GM21723 (cell line): ENCODE data around the gene ANGPTL2.

ENCODE experiments used
- ATAC-seq: cut with Tn5 transposase; IDR thresholded peaks from one replicate; pipeline ENCODE4 v1.9.1; 2021; ENCODE audit warnings: mild to moderate bottlenecking, moderate library complexity; ENCODE audit not compliant: unreplicated experiment

ANGPTL2 gene

DNA sequence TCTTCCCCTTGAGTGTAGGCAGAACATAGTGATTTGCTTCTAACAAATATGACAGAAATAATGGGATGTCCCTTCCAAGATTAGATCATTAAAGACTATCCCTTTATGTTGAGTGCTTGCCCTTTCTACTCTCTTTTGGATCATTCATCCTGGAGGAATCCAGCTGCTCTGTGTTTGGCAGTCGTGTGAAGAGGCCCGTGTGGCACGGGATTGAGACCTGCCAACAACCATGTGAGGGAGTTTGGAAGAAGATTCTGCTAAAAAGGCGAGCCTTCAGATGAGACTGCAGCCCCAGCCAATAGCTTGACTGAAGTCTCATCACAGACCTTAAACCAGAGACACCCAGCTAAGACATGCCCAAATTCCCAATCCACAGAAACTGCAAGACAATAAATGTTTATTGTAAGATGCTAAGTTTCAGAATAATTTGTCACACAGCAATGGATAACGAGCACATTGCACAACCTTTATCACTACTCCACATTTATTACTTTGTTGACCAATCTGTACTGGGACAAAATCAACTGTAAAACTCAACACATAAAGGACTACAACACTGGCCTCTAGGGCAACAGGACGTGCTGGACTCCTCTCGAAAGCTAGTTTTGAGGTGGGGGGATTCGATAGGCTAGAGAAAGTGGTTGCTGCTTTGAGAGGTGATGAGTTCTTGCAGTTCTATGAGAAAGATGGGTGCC lies 42.8 kb downstream of the ANGPTL2 start:
- no peak for ATAC-seq

DNA sequence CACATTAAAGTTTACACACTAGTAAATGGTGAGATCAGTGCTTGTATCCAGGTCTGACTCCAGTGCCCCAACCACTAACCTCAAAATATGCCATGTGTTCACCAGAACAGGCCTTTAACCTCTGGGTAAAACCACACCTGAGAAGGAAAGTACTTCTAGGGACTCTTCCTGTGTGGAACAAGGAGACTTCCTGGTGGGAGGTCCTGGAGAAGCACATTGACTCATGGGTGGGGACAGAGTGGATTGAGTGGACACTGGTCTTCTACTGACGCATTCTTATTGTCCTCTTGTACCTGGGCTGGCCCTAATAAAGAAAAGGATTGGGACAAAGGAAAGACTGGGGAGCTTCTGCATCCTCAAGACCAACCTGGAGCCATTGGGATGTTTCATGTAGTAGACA lies 43.4 kb downstream of the ANGPTL2 start:
- no peak for ATAC-seq

DNA sequence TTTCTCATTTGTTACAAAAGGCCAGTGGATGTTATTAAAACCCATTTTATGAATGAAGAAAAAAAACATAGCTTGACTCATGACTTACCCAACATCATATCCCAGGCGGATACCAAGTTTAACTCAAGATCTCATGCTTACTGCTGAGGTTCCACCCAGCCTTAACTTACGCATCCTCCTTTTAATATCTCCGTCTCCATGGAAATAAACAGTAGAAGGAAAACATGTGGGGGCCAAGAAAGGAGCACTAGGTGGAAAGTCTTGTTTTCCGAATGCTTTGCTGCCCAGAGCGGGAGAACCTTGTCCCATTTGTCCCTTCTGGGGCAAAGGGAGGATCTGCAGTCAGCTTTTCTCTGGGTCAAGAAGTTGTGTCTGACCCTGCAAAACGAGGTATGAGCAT lies 44.1 kb downstream of the ANGPTL2 start:
- ATAC-seq, result no peak

DNA sequence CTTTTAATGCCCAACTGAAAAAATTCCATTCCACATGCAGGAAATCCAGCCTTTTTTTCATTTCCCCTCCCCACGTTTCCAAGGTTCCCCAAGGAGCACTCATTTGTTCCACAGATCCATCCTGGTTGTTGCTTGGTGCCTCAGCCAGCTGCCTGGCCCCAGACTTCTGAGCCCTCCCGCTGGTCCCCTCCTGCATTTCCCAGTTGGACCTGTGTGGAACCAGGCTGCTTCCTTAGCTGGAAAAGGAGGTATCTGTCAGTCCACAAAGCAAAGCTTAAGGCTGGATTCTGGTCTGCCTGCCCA lies 44.8 kb downstream of the ANGPTL2 start:
- no peak for ATAC-seq

DNA sequence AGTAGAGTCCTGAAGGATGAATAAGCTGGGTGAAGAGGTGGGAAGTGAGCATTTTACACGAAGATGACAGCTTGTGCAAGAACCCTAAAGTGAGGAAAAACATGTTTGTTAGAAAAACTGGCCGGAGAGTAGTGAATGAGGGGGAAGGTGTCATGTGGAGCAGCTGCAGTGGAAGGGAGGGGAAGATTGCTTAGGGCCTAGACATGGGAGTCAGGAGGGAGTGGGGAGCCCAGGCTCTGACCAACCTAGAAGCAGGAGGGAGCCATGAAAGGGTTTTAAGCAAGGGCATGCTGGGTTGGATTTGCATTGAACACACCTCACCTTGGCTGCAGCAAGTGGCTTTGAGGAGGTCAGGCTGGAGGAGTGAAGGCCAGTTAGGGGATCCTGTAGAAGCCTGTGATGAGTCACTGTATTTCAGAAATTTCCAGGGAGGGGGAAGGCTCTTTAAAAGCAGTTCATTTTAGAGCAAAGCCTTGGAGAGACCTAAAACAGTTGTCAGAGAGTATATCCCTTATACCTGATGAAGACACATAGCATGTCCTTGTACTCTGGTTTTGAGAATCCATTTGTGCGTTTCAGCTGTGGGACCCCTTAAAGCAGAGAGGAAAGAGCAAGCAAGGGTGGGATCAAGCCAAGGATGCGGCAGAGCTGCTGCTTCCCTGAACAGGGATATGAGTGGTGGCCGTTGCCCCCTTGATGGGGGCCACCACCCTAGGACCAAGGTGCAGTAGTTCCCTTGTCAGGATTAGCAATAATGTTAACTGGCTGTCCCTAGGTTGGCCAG lies 45.4 kb downstream of the ANGPTL2 start:
- no peak for ATAC-seq

DNA sequence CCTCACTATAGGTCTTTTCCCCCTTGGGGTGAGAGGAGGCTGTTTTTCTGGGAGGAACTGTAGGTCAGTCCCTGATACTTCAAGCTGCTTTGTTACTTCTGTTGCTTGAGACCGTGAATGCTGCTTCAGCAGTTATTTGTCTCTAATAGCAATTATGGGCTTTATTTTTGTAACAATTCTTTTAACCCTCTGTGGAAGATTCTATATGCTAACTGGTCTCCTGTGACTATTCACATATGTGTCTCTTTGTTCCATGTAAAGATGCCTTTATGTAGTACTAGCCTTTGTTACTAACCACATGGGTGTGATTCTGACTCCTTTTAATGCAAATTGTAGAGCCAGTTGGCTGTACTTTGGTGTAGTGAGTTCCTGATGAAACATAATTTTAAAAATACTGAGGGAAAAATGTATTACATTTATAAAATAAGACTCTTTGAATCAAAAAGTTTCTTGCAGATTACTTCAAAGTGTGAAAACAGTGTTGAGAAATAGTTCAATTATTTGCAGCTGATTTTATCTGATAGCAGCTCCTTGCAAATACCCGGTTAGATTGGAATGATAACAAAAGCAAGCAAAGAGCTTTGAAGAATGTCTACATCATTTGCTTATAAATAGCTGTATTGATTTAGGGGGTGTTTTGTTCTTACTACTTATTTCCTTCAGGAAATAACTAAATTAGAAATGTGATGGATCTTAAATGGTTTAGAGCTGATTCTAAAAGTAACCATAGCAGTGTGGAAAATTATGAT lies 46.6 kb downstream of the ANGPTL2 start:
- ATAC-seq, result no peak

DNA sequence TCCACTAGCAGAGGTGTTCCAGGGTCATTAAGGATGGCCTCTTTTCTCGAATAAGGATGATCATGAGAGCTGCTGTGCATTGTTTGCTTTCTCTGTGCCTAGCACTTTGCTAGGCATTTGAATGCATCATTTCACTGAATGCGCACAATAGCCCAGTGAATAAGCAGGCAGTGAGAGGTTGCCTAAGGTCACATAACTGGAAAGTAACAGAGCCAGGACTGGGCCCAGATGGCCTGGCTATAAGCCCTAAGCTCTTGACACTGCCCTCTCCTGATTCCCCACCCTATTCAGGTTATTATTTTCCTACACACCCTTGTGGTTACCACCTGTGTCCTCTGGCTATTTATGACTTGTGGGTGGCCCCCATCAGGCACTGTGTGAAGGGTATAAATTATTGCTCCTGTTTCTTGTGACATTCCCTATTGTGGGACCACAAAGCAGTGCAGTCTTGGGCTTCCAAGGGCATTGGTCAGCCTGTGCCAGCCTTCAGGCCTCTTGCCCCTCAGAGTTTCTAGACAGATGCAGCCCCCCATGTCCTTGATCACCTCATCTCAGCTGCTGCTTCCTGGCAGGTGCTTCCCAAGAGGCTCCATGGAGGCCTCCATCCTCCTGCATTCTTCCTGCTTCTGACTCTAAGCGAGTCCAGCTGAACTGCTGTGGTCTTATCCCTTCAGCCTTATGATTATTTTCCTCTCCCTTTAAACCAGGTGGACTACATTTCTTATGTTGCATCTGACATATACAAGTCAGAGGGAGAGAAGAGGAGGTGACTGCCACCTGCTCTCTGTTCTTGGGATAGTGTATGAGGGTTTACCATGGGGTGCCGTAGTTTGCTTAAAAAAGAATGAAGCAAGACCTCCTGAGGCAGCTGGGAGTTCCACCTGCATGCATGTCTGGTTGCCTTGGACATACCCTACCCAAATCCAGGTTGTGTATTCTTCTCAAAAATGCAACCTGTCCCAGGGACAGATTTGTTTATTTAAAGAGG lies 47.6 kb downstream of the ANGPTL2 start:
- no peak for ATAC-seq

DNA sequence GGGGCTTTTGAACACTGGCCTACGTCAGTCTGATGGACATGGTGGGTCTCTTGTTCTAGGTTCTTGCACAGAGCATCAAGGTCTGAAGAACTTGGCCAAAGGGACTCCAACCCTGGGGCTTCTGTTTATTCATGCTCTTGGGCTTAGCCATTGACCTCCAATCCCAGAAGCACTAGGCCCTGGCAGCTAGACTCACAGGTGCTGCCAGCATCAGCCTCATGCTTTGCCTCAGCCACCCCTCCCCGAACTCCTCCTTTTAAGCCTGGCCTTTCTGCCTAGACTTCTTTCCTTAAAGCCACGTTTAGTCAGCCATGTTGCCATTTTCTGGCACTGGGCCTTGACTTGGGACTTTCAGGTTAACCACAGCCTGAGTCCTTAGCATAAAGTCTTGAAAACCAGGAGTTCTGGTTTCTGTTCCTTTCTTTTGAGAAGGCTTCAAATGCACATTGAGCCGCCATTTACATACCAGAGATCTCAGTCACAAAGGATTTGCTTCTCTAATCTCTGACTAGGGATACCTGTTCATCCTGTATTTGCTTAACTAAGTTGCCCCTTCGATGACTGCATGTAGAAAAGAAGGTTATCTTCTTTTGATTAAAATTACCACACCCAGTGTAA lies 54.7 kb downstream of the ANGPTL2 start:
- ATAC-seq, result no peak

DNA sequence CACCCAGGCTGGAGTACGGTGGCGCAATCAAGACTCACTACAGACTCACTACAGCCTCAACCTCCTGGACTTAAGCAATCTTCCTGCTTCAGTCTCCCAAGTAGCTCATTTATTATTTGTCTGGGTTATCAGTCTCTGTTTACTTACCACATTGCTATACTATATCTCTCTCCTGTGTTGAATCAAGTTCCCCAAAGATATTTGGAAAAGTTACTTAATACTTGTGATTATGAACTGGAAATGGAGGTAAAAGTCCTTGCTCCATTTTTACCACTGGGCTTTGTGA lies 55.6 kb downstream of the ANGPTL2 start:
- no peak for ATAC-seq

DNA sequence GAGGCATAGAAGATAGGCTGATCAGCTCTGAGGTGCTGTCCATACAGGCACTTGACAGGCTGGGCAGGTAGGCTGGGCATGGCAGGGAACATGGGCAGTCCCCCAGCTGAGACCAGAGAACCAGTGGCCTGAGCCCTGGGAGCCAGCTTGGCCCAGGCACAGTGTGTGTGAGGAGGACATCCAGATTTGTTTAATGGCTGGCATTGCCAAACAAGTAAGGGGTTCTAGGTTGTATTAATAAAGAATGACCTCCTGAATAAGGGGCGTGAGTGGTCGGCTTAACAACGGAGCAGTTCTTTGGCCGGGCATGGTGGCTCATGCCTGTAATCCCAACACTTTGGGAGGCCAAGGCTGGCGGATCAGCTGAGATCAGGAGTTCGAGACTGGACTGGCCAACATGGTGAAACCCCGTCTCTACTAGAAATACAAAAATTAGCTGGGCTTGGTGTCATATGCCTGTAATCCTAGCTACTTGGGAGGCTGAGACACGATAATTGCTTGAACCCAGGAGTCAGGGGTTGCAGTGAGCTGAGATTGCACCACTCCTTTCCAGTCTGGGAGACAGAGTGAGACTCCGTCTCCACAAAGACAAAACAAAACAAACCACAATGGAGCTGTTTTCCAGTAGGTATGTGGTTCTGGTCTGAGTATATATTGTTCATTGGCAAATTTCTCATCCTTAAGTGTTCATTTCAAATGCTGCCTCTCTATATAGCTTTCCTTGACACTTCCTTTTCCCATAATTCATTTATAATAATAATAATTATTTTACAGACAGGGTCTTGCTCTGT lies 56.2 kb downstream of the ANGPTL2 start:
- ATAC-seq, result no peak

DNA sequence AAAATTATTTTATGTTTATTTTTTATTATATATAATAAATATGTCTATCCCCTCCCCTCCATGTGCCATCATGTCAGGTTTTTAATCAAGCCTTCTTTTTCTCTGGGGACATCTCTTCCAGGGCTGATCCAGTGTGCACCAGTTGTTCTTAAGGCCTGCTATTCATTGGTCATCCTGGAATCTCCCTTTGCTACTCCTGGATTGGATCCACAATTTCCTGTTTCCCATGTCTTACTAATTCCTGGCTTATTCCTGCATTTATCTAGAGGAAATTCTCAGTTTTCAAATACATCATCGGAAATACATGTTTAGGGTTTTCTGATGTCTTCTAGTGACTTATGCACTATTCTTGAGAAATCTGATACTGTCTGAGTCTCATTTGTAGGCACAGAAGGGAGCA lies 56.8 kb downstream of the ANGPTL2 start:
- ATAC-seq, result no peak

DNA sequence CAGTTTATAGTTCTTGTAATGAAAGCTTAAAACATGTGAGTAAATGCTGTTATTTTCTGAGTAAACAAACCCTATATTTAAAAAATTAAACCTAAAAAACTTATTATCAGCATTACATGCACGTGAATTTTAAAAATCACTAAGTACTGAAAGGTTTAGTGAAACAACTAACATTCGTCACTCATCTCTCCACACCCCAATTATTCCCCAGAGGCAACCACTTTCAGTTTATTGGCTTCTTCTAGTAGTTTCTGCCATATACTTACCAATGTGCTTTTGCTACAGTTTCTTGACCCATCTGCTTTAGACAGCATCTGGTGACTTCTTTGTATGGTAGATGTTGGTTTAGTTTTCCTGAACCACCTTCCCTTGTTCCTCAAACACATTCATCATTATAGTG lies 58.1 kb downstream of the ANGPTL2 start:
- ATAC-seq, result no peak

DNA sequence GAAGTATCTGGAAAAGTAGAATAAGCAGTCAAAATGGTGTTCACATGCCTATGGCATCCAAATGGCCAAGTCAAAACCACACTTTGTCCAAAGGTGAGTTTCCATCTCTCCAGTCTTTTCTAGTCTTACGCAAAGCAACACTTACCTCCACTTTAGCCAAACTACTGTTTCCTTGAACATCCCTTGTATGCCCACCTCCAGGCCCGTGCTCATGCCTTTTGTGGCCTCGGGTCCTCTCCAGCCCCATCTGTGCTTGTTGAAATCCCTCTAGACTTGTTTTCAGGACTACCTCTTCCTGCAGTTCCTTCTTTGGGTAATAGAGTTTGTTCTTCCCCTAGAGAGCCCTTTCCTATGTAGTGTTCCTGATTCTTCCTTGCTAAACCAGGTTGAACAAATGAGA lies 61.0 kb downstream of the ANGPTL2 start:
- no peak for ATAC-seq

DNA sequence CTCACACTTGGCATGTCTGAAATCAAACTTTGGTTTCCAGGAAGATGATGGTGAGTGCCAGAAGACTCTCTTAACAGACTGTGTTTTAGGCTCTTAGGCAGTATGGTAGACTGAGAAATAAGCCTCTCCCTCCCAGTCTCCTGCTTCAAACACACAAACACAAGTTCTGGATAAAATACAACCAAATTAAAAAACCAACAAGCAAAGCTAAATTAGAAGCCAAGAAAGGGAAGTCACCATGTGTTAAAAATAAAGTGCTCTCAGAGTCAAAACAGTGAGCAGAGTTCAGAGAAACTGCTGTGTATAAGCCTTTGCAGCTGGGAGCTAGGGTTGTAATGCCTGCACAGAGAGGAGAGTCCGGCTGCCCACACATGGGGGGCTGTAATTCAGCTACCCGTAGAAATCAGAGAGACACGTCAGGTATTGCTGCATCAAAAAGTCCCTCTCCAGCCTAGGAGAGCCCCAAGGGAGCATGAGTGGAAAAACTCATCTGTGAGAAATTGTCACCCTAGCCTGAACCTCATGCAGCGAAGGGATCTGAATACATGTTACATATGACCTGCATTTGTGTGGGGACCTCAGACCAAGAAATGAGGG lies 62.6 kb downstream of the ANGPTL2 start:
- ATAC-seq, result no peak

DNA sequence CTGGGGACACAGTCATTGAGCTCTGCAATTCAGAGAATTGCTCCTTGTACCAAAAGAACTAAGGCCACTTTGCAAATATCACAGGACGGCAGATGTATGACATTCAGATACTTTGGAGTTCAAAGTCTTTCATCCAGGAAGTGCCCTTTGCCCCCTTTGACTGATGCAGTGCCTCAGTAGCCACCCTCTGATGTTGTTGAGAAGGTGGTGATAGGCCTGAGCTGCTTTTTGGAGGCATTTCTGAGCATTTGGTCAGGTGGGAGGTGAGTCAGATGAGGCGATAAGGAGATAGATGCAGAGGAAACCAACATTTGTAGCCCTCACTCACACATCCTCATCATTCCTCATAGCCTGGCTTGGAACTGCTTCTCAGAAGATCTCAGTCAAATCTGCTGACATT lies 63.4 kb downstream of the ANGPTL2 start:
- no peak for ATAC-seq

DNA sequence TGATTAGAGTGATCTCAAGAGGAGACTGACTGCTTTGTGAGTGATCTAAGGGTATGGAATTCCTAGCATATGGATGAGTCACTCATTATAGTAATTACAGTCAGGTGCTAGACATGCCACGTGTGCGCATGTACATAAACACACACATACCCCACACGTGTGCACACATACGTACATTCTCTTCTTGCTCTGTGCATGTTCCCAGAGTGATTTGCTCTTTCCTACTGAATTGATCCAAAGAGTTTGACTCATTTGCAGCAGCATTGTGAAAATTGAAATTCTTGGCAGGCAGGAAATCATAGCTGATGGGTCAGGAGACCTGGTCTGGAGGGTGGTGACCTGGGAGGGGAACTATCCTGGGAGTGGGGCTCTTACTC lies 63.8 kb downstream of the ANGPTL2 start:
- no peak for ATAC-seq

DNA sequence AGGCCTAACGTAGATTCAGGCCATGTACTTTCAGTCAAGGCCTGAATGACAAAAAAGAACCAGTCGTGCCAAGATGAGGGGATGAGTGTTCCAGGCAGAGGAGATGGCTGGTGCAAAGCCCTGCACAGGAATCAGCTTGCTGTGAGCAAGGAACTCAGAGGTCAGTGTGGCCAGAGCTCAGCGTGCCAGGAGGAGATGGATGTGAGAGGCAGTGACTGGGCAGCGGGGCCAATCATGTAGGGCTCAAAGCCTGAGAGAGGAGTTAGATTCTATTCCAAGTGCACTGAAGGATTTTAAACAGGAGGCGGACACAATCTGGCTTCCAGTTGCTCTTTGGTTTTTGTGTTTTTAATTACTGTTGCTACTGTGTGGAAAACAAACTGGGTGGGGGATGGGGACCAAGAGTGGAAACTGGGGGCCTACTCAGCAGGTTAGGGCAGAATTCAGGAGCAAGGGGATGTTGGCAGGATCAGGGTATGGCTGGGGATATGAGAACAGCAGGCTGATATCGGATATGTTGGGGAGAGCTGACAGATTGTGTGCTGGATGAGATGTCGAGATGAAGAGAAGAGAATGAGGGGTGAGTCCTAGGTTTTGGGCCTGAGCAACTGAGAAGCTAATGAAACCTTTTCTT lies 64.3 kb downstream of the ANGPTL2 start:
- ATAC-seq, result no peak

DNA sequence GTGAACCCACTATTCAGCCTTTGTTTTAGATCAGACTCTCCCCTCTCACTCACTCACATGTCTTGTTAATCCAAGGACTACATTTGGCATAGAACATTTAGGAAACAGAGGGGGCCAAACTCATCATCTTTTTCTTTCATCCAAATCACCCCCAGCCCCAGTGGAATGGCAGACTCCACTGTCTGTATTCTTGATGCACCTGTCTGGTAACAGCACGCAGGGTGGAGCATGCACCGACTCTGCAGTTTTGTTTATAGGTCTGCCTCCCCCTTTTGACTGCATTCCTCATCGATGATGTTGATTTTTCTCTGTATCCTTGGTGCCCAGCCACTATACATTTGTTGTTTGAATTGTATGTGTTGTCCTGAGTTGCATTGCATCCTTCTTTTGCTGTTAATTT lies 66.0 kb downstream of the ANGPTL2 start:
- ATAC-seq, result no peak

DNA sequence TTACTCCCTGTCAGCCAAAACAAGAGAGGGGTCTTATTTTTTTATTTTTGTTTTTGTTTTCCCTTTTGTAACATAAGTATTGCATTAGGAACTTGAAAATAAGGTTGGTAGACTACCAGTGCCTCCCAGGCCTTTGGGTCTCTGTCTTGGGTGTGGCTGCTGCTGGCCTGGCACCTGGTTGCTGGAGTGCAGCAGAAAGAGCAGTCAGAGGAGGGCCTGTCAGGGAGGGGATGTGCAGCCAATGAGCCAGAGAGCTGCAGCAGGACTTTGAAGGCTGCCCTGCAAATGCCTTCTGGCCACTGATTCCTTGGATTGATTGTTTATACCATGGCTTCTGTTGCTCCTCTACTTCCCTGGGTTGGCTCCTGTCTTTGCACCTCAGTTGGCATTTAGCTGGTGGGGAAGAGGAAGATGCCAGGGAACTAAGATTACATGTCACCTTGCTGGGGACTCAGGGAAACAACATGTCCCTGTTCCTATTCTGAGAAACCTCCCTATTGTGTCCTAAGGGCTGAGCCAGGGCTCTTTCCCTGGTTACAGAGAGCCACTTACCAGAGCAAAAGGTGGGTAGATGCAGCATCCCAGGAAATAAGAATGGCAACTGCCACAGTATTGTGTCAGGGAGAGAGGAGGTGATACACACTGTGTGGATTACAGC lies 66.6 kb downstream of the ANGPTL2 start:
- ATAC-seq, result no peak
